Kidney tubule cell (primary cell): ENCODE data around the gene CLNK.

Experiments
- DNase-seq: peaks from one replicate; pipeline ENCODE4 v3.0.0-alpha.2; 2018; ENCODE audit warnings: low spot score

Gene CLNK

DNA sequence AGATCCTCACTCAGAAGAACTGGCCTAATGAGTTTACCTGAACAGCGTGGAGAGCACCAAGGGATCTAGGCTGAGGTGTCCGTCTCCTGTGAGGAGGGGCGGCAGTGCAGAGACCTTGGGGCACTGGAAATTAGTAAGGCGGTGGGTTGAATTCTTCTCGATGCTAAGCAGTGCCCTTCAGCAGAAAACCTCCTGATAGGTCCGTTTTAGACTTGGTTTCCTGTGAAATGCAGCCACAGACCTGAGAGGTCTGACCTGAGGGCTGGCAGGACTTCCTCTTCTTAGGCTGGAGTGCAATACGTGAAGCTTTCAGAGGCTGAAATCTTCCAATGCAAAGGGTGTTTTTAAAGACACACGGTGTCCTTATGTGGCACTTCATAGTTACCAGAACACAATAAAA, at the start of gene CLNK:
Gene CLNK (minus strand): TSS at position 138 of the 400 bp plus-strand sequence. CDS start 16,899 bp downstream, outside the sequence.
- DNase-seq: no peak

DNA sequence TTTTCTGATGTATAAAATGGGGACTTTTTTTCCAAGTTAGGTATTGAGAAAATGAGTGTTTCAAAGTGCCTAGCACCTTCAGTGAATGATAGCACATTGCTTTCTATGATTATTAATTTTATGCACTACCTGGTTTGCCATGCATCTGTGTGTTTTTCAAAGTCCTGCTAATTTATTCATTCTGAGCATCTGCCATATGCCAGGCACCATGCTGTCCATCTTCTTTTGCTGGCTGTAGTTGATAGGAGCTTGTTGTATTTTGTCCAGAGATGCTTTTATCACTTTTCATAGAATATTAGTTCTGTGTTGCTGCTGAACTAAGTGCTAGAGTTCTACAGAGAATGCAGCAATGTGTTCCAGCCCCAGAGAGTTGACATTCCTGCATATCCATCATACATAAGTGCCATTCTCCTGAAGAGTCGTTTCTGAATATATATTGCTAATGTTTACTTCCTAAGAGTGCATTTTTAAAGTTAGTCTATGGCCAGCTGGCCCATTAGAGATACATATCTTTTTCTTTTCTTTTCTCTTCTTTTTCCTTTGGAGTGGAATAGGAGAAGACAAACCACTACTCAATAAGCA, 49.0 kb upstream of the CLNK start:
- no peak for DNase-seq

DNA sequence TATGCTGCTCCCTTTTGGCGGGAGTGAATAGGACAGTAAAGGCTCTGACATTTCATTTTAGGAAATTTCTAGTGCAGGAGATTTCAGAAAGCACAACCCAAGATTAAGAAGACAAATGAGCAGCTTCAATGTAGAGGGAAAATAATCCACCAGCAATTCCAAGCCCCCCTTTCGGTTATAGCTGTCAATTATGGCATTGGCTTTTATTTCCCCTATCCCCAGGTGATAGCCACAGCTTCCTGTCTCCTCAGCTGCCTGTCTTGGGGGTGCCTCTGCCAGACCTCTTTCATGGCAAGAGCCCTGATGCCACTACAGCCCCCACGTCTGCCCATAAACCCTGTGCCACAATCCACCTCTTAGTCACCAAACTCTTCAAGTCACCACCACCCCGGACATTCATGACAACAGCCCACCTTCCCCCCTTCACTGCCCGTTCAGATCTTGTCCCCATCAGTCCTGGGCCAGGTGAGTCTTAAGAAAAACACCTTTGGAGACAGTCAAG, 48.4 kb upstream of the CLNK start:
- DNase-seq: no peak

- DNase-seq: peak; percentile 6
These were observed 47.8 kb upstream of the CLNK start for GRCh38 chr4:10732235-10732913.

DNA sequence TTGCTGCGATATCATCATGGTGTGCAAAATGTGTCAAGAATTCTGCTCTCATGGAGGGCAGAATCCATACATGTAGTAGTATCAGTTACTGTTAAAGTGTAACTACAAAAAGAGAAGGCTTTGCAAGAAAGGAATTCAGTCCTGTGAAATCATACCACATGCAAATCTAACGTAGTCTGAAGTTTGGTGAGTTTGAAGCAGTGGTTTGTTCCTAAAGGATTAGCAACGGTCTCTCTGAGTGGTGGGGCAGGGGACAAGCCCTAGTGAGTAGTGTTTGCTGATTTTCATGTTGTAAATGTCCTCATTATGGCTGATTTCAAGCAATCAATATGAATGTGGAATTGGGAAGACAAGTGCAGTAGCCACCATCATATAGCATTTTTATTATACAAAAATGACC, 47.1 kb upstream of the CLNK start:
- no peak for DNase-seq

DNA sequence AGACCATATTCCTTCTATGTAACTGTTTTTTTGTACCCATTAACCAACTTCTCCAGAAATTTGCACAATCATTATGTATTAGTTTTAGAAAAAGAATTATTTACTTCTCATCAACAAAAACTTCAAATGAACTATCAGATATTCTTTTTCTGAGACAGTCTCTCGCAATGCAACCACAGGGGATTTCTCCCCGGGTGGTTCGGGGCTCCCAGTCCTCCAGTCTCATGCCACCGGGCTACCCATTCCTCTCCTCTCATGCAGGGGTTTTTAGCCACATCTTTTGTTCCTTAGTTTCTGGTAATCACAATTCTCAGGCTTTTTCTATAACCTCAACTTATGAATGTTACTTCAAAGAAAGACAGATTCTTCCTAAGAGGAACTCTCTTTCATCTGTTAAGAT, 46.6 kb upstream of the CLNK start:
- DNase-seq: no peak

GRCh38 chr4:10730590-10730989, 46.0 kb upstream of the CLNK start:
- no peak for DNase-seq

DNA sequence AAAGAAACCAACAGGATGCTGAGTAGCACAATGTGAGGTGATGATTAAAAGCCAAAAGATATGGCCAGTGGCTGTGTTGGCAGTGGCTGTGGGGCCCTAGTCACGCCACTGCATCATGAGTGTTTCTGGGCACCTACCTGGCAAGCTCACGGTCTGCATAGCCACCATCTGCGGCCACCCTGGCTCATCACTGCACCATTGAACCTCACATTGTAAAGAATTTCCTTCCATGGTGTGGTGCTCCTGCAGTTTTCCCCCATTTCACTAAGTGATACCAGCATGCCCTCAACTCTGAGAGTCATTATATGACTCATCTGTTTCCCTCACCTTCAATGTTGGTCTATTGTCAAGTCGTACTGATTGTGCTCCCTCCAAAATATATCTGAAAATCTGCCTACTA, 45.5 kb upstream of the CLNK start:
- DNase-seq: no peak

DNA sequence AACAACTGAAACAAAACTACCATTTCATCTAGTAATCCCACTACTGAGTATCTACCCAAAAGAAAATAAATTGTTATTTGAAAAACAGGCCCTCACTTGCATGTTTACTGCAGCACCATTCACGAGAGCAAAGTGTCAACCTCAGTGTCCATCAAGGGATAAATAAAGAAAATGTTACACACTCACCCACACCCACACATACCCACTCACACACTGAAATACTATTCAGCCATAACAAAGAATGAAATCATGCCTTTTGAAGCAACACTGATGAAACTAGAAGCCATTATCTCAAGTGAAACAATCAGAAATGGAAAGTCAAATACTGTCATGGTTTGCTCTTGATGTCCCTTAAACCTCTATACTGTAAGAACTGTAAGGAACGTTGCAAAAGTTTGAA, 44.8 kb upstream of the CLNK start:
- DNase-seq: no peak

DNA sequence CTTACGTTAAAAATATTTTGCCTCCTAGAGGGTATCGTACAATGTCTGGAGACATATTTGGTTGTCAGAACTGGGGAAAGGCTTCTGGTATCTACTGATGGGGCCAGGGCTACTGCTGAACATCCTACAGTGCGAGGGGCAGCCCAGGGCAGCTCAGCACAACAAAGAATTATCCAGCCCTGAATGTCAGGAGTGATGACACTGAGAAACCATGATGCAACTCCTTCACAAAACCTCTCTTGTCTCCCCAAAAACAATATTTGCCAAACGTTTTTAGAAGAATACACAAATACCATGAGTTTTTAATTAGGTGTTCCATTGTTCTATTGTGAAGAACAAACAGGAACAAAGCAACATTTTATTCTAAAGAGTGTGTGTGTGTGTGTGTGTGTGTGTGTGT, 43.4 kb upstream of the CLNK start:
- no peak for DNase-seq

DNA sequence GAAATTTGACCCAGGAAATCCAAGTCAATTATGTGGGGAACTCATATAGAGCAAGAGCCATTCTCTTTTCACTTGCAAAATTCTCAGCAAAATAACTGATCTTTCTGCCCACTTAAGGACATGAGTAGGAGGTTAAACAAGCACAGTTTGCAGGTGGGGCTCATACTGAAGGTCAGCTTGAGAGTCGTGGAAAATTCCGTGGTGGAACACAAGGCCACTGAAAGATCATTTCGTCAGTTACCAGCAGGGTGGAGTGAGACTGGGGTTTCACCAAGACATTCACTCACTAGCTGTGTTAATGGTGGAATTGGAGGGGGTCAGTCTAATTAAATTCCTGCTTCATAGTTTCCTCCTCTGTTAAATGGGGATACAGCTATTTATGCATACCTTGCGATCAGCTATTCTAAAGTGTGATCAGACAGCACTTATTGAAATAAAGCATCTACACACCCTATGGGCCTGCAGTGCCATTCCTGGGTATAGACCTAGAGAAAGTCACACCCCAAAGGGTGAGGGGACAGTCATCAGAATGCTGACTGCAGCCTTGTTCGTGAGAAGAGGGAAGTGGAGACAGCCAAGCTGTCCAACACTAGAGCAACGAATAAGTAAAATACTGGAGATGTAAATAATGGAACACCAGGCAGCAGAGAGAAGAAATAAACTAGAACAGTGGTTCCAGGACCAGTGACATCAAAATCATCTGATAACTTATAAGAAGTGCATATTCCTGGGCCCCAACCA, 42.7 kb upstream of the CLNK start:
- no peak for DNase-seq

DNA sequence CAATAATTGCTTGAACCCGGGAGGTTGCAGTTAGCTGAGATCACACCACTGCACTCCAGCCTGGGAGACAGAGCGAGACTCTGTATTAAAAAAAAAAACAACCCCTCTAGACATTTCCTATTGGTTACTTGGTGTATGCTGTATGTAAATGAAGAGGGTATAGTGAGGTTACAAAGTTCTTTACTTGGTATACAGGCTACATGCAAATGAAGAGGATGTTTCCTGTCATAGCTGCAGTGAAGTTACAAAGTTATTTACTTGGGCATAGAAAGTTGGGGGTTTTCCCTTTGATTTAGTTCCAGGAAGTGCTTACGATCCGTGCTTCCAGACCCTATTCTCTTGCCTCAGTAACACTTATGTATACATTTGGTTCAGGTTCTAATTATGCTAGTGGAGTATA, 38.4 kb upstream of the CLNK start:
- DNase-seq: no peak

DNA sequence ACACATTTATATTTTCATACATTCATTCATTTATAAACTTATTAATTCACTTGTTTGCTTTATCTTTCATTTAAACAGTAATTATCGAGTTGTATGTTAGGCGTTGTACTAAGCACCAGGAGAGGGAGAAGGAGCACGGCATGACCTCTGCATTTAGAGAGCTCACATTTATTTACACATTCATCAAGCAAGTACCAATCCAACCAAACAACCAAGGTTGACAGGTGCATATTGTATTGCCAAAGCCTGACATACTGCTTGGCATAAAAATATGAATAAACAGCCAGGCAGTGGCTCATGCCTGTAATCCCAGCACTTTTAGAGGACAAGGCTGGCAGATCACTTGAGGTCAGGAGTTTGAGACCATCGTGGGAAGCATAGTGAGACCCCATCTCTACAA, 37.0 kb upstream of the CLNK start:
- no peak for DNase-seq

- DNase-seq: no peak
These were observed 31.6 kb upstream of the CLNK start for GRCh38 chr4:10716163-10716562.

GRCh38 chr4:10715696-10716095, 31.1 kb upstream of the CLNK start:
- no peak for DNase-seq

DNA sequence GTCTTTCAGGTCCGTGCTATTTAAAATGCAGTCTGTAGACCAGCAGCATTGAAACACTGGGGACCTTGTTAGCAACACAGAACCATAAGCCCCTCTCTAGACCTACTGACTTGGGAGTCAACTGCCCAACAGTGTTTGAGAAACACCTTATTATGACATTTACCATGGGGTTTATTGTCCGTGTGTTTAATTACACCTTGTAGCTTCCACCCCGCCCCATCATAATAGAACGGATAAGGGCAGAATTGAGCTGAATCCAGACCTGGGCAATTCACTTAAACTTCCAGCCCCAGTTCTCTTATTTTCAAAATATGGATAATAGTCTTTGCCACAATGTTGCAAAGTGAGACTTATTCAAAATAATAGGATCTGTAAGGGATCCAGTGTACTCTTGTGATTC, 30.6 kb upstream of the CLNK start:
- DNase-seq: no peak

GRCh38 chr4:10713591-10713990, 29.0 kb upstream of the CLNK start:
- no peak for DNase-seq

DNA sequence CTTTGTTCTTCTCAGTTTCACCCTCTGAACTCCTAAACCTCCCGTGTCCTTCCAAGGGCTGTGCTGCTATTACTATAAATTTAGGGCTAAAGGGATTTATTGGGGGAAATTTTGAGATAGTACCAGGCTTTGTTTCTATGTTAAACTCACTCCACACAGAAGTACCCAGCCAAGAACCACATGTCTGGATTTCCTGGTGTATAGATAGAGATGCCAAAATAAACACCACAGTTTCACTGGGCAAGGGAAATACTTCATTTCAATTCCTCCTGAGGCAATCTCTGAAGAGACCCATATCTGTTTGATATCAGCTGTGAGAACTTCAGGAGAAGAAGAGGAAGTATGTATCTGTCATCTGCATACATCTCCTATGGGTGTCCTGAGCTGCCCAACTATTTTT, 21.7 kb upstream of the CLNK start:
- no peak for DNase-seq

DNA sequence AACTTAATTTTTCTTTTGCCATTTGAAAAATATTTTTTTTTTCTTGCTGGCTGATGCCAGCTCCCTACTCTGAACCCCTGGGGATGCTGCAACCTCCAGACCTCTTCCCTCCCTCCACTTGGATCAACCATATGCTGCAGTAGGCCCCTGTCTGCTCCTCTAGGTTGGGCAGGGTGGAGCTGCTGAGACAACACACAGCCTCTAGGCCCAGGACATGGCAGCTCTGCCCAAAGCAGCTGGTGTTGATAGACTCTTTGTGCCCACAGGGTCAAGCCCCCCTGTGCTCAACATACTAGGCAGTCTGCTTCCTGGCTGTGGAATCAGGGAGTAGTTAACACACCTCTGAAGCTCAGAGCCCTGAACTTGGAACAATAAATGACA, 19.9 kb upstream of the CLNK start:
- no peak for DNase-seq

- DNase-seq: no peak
These were observed 19.3 kb upstream of the CLNK start for GRCh38 chr4:10703766-10704429.

- DNase-seq: no peak
These were observed 18.6 kb upstream of the CLNK start for GRCh38 chr4:10703156-10703555.

GRCh38 chr4:10701702-10702460, 17.3 kb upstream of the CLNK start:
- peak; percentile 57 for DNase-seq
